Measurements from ENCODE around the gene SPRY1.

GRCh38 chr4:123350726-123351125, 45.9 kb upstream of the SPRY1 start:
- no peak for TF ChIP-seq HDGF (IDR thresholded peaks at IDR 0.05)
- TF ChIP-seq GABPA (tag; conservative IDR thresholded peaks at IDR 0.05; ENCODE audit: low read depth), result no peak
- no peak for TF ChIP-seq PYGO2 (tag; IDR thresholded peaks at IDR 0.05)
- no peak for TF ChIP-seq NRF1 (conservative IDR thresholded peaks at IDR 0.05 in 1 of 2, IDR thresholded peaks at IDR 0.05 in 1 of 2)
- no peak for TF ChIP-seq E2F8 (IDR thresholded peaks at IDR 0.05; ENCODE audit: low read depth, partially characterized antibody)
- no peak for TF ChIP-seq NKRF (IDR thresholded peaks at IDR 0.05; ENCODE audit: borderline replicate concordance)
- no peak for TF ChIP-seq CTCF (IDR thresholded peaks at IDR 0.05 in 2 of 3, conservative IDR thresholded peaks at IDR 0.05 in 1 of 3; ENCODE audit: insufficient read depth in 2 of 3, low read depth in 1 of 3, low read length in 3 of 3)
- TF ChIP-seq CAMTA2 (CRISPR knock-in tag; conservative IDR thresholded peaks at IDR 0.05), result no peak
- no peak for TF ChIP-seq EZH2 (IDR thresholded peaks at IDR 0.05; ENCODE audit: borderline replicate concordance, low read depth, low read length)
- no peak for TF ChIP-seq BCLAF1 (IDR thresholded peaks at IDR 0.05; ENCODE audit: borderline replicate concordance in 1 of 2, control insufficient read depth in 1 of 2, low read depth in 2 of 2, low read length in 1 of 2)
- TF ChIP-seq POLR2A (conservative IDR thresholded peaks at IDR 0.05), result no peak

All from K562 (cell line).